K562 (cell line): ENCODE data around the gene SPHK2. TPM values are rescaled to one million over a fixed set of nuclear protein-coding genes. Genes with fewer than 3 reads are reported as not detected.

Source experiments
- FIP1L1 ChIP-seq: fragments of 200-400 bp; formaldehyde crosslinking; IDR thresholded peaks from 2 replicates; pipeline ENCODE4 v1.6.1; 2018; ENCODE audit warnings: mild to moderate bottlenecking, low read depth, low read length; ENCODE audit not compliant: poor library complexity, severe bottlenecking
- FOXK2 ChIP-seq, 2 experiments: fragments of 450-650 bp; IDR thresholded peaks in 1 of 2; conservative IDR thresholded peaks in 1 of 2; 2 replicates each; pipeline ENCODE4 v1.6.1; 2016; ENCODE audit warnings: low read depth in 2 of 2, mild to moderate bottlenecking in 1 of 2
- KDM5B ChIP-seq: fragments of 200-600 bp; sonication (generic); IDR thresholded peaks from 2 replicates; pipeline ENCODE4 v1.6.1; 2012; ENCODE audit warnings: low read depth, mild to moderate bottlenecking, moderate library complexity, low read length, control low read depth, inconsistent platforms; ENCODE audit not compliant: insufficient replicate concordance
- POLR2G ChIP-seq: fragments of 200-400 bp; formaldehyde crosslinking; IDR thresholded peaks from 2 replicates; pipeline ENCODE4 v1.6.1; 2017; ENCODE audit warnings: low read depth, mild to moderate bottlenecking, antibody characterized with exemption, low read length, moderate library complexity
- RBM14 ChIP-seq: fragments of 200-400 bp; formaldehyde crosslinking; IDR thresholded peaks from 2 replicates; pipeline ENCODE4 v1.6.1; 2018; ENCODE audit warnings: low read depth, mild to moderate bottlenecking, low read length, moderate library complexity, borderline replicate concordance; ENCODE audit not compliant: insufficient read depth
- RNF2 ChIP-seq: sonication (generic); IDR thresholded peaks from 2 replicates; pipeline ENCODE4 v1.6.1; 2016
- SIN3A ChIP-seq, 2 experiments: fragments of 150-350 bp in 1 of 2; IDR thresholded peaks; 2 replicates each; pipeline ENCODE4 v1.6.1; 2011 to 2016; ENCODE audit warnings: borderline replicate concordance in 2 of 2, low read depth in 2 of 2, low read length in 2 of 2, mild to moderate bottlenecking in 2 of 2, moderate library complexity in 2 of 2; ENCODE audit not compliant: control insufficient read depth in 1 of 2
- SP1 ChIP-seq: sonication (generic); formaldehyde crosslinking; IDR thresholded peaks from 2 replicates; pipeline ENCODE4 v1.8.1; 2022; ENCODE audit warnings: mild to moderate bottlenecking, missing genetic modification reagents
- TAF15 ChIP-seq: fragments of 200-400 bp; formaldehyde crosslinking; IDR thresholded peaks from 2 replicates; pipeline ENCODE4 v1.6.1; 2017; ENCODE audit warnings: mild to moderate bottlenecking, low read depth, low read length, moderate library complexity
- YY1 ChIP-seq, 3 experiments: IDR thresholded peaks; 2 replicates each; pipeline ENCODE4 v1.6.1; 2011; ENCODE audit warnings: low read length in 2 of 3, mild to moderate bottlenecking in 2 of 3, moderate library complexity in 2 of 3, borderline replicate concordance in 1 of 3, control low read depth in 1 of 3, low read depth in 1 of 3; ENCODE audit not compliant: insufficient read depth in 3 of 3, insufficient replicate concordance in 2 of 3, control insufficient read depth in 1 of 3, insufficient read length in 1 of 3; ENCODE audit errors: extremely low read depth in 1 of 3
- polyA plus RNA-seq, 8 experiments: library from polyadenylated mRNA; depleted of rRNA in 4 of 8; stranded (reverse) in 5 of 8; unstranded in 3 of 8; fragments of >200 nt; fragmentation: Nextera tagmentation in 2 of 8; fragmentation: Illumina TruSeq in 1 of 8; extraction: Ambion mirVana in 2 of 8; extraction: Trizol in 1 of 8; gene quantifications; 2 replicates each; pipeline versions ENCODE4 v1.2.1 to v1.2.3, GENCODE V29; 2011 to 2014; ENCODE audit warnings: inconsistent platforms in 1 of 8, missing spikeins in 1 of 8
- total RNA-seq, 7 experiments: library from RNA; depleted of rRNA in 6 of 7; stranded (reverse); fragments of >200 nt in 6 of 7; fragmentation: Illumina TruSeq in 2 of 7; extraction: Trizol in 2 of 7; gene quantifications; 2 replicates each; pipeline versions ENCODE4 v1.2.1 to v1.2.3, GENCODE V29; 2011 to 2021; ENCODE audit warnings: low replicate concordance in 1 of 7
- TF ChIP-seq, protein P1 (sequence below), 2 experiments: fragments of 450-650 bp; conservative IDR thresholded peaks; 2 replicates each; pipeline ENCODE4 v1.6.1; 2017; ENCODE audit warnings: mild to moderate bottlenecking in 2 of 2, moderate library complexity in 2 of 2
- TF ChIP-seq, protein P2 (sequence below): IDR thresholded peaks from 3 replicates; pipeline ENCODE4 v1.6.1; 2011; ENCODE audit warnings: borderline replicate concordance, mild to moderate bottlenecking, moderate library complexity; ENCODE audit not compliant: insufficient read length; ENCODE audit errors: extremely low read depth
- TF ChIP-seq, protein P3 (sequence below): conservative IDR thresholded peaks from 2 replicates; pipeline ENCODE4 v1.6.1; 2011; ENCODE audit warnings: low read depth, mild to moderate bottlenecking, low read length; ENCODE audit not compliant: control insufficient read depth

Gene SPHK2
- total and polyA plus RNA-seq, 9 of the 15 experiments (the other 6 are each of a cell fraction or from before 2014, with no cell fraction given): 0.10 to 15.2 (median 2.9) TPM

DNA sequence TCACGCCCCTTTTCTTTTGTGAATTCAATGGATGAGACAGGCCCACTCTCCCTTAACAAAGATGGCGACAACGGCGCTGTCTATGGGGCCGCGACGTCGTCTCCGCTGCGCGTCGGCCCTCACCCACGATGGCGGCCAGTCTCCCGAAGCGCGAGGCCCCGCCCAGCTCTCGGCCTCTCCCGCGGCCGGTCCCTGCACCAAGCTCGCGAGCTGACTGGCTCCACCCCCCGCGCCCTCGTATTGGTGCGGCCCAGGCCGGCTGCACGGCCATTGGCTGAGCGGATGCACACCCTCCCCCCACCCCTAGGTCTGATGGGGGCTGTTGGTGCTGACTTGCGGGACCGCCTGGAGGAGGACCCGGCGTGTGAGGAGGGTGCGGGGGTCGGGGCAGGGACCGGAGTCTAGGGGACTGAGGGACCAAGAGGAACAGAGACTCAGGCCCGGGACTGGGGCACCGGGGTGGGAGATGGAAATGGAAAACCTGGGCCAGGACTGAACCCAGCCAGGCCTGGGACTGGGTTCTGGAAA, 4.8 kb downstream of the SPHK2 start (continued):
- TF ChIP-seq KDM5B: no peak
- no peak for TF ChIP-seq SIN3A (IDR thresholded peaks at IDR 0.05; ENCODE audit: borderline replicate concordance in 2 of 2, control insufficient read depth in 1 of 2, low read depth in 2 of 2, low read length in 2 of 2)
- no peak for TF ChIP-seq FOXK2 (conservative IDR thresholded peaks at IDR 0.05 in 1 of 2, IDR thresholded peaks at IDR 0.05 in 1 of 2; ENCODE audit: low read depth in 2 of 2)
- no peak for TF ChIP-seq RNF2
- TF ChIP-seq RBM14: no peak
- no peak for TF ChIP-seq TAF15
- TF ChIP-seq, protein P1, sequence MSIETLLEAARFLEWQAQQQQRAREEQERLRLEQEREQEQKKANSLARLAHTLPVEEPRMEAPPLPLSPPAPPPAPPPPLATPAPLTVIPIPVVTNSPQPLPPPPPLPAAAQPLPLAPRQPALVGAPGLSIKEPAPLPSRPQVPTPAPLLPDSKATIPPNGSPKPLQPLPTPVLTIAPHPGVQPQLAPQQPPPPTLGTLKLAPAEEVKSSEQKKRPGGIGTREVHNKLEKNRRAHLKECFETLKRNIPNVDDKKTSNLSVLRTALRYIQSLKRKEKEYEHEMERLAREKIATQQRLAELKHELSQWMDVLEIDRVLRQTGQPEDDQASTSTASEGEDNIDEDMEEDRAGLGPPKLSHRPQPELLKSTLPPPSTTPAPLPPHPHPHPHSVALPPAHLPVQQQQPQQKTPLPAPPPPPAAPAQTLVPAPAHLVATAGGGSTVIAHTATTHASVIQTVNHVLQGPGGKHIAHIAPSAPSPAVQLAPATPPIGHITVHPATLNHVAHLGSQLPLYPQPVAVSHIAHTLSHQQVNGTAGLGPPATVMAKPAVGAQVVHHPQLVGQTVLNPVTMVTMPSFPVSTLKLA (conservative IDR thresholded peaks at IDR 0.05): peak; percentile 66 to 70
- TF ChIP-seq, protein P2, sequence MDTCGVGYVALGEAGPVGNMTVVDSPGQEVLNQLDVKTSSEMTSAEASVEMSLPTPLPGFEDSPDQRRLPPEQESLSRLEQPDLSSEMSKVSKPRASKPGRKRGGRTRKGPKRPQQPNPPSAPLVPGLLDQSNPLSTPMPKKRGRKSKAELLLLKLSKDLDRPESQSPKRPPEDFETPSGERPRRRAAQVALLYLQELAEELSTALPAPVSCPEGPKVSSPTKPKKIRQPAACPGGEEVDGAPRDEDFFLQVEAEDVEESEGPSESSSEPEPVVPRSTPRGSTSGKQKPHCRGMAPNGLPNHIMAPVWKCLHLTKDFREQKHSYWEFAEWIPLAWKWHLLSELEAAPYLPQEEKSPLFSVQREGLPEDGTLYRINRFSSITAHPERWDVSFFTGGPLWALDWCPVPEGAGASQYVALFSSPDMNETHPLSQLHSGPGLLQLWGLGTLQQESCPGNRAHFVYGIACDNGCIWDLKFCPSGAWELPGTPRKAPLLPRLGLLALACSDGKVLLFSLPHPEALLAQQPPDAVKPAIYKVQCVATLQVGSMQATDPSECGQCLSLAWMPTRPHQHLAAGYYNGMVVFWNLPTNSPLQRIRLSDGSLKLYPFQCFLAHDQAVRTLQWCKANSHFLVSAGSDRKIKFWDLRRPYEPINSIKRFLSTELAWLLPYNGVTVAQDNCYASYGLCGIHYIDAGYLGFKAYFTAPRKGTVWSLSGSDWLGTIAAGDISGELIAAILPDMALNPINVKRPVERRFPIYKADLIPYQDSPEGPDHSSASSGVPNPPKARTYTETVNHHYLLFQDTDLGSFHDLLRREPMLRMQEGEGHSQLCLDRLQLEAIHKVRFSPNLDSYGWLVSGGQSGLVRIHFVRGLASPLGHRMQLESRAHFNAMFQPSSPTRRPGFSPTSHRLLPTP: no peak
- peak; percentile 95 for TF ChIP-seq SP1 (CRISPR knock-in tag)
- TF ChIP-seq YY1 (IDR thresholded peaks at IDR 0.05; ENCODE audit: borderline replicate concordance in 1 of 3, control insufficient read depth in 1 of 3, extremely low read depth in 1 of 3, insufficient read depth in 3 of 3, insufficient read length in 1 of 3, insufficient replicate concordance in 2 of 3, low read depth in 1 of 3, low read length in 2 of 3): peak; percentile 99 to 100 (median 100)
- TF ChIP-seq POLR2G: peak; percentile 77
- TF ChIP-seq, protein P3, sequence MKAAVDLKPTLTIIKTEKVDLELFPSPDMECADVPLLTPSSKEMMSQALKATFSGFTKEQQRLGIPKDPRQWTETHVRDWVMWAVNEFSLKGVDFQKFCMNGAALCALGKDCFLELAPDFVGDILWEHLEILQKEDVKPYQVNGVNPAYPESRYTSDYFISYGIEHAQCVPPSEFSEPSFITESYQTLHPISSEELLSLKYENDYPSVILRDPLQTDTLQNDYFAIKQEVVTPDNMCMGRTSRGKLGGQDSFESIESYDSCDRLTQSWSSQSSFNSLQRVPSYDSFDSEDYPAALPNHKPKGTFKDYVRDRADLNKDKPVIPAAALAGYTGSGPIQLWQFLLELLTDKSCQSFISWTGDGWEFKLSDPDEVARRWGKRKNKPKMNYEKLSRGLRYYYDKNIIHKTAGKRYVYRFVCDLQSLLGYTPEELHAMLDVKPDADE: peak; percentile 20; the same call in 1 of the 2 replicates
- TF ChIP-seq FIP1L1: no peak
